ENCODE data around the gene NAP1L1.

The NAP1L1 gene, protein sequence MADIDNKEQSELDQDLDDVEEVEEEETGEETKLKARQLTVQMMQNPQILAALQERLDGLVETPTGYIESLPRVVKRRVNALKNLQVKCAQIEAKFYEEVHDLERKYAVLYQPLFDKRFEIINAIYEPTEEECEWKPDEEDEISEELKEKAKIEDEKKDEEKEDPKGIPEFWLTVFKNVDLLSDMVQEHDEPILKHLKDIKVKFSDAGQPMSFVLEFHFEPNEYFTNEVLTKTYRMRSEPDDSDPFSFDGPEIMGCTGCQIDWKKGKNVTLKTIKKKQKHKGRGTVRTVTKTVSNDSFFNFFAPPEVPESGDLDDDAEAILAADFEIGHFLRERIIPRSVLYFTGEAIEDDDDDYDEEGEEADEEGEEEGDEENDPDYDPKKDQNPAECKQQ

DNA sequence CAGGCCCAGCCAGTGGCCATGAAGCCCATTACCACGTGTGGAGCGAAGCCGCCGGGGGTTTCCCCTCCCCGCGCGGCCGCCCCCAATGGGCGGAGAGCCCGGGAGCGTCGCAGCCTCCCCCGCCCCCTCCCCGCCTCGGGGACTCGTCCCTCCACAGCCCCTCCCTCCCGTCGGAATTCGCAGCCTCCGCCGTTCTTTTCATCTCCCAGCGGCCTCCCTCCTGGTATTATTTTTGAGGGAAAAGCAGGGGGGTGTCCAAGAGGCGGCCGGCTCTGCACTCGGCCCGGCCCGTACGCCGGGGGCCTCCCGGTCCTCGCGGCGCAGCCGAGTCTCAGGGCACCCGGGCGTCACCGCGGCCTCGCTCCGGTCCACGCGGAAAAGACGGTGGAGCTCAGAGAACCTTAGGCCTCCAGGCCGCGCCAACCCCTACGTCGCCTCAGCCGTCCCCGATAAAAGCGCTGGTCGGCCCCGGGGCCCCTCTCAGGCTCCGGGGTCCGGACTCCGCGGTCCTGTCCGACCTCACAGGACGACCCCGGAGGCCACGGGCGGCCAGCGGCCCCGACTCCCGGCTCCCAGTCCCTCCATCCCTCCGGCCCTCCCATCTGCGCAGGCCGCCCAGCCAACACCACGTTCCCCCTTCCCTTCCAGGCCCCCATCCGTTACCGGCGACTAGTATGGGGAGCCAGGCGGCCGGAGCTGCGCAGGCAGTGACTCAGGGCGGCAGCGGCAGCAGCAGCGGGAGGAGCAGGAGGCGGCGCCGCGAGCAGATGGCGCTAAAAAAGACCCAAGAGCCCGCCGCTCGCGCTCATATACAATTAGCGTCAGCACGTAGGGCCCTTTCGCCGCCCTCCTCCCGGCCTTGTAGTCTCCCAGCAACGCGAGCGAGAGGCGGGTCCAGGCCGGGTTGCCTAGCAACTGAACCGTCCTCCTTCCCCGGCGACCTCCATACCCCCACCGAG is at the start of gene NAP1L1:
TSS of gene NAP1L1 (minus strand) at position 782 of the 959 bp plus-strand sequence. CDS start 10,466 bp downstream, outside the sequence.
- Mint-ChIP-seq H3K27ac (peak within 1 kb of the TSS; percentile 99), H3K9me3 (no peaks in the 10 kb centered on the region), H3K4me3 (peak within 1 kb of the TSS; percentile 95), H3K27me3 (ENCODE audit: low read depth) (no peaks in the 10 kb centered on the region), H3K4me1 (ENCODE audit: low read depth) (peaks cover 41% of the 10 kb centered on the region), H3K36me3 (ENCODE audit: low read depth) (peaks cover 25% of the 10 kb centered on the region)
- DNase-seq (ENCODE audit: low spot score) = peak; percentile 96

GRCh38 chr12:76127588-76127987 is 43.1 kb upstream of the NAP1L1 start:
- no peak for DNase-seq (ENCODE audit: low spot score)
- no peaks in the 10 kb centered on the region for H3K36me3 Mint-ChIP-seq (ENCODE audit: low read depth)
- H3K27ac Mint-ChIP-seq = no peak overlapping the region
- no peak overlapping the region for H3K4me3 Mint-ChIP-seq
- H3K9me3 Mint-ChIP-seq = no peaks in the 10 kb centered on the region
- H3K4me1 Mint-ChIP-seq (ENCODE audit: low read depth) = no peaks in the 10 kb centered on the region
- H3K27me3 Mint-ChIP-seq (ENCODE audit: low read depth) = peaks cover 5% of the 10 kb centered on the region

GRCh38 chr12:76124456-76124855 is 40.0 kb upstream of the NAP1L1 start:
- H3K4me1 Mint-ChIP-seq (ENCODE audit: low read depth) = no peaks in the 10 kb centered on the region
- peaks cover 2% of the 10 kb centered on the region for H3K27me3 Mint-ChIP-seq (ENCODE audit: low read depth)
- no peaks in the 10 kb centered on the region for H3K36me3 Mint-ChIP-seq (ENCODE audit: low read depth)
- DNase-seq (ENCODE audit: low spot score) = no peak
- H3K9me3 Mint-ChIP-seq = no peaks in the 10 kb centered on the region
- no peak overlapping the region for H3K27ac Mint-ChIP-seq
- H3K4me3 Mint-ChIP-seq = no peak overlapping the region

- Mint-ChIP-seq H3K4me1 (ENCODE audit: low read depth) (no peaks in the 10 kb centered on the region), H3K27ac (no peak overlapping the region), H3K9me3 (no peaks in the 10 kb centered on the region), H3K27me3 (ENCODE audit: low read depth) (peaks cover 2% of the 10 kb centered on the region), H3K4me3 (no peak overlapping the region), H3K36me3 (ENCODE audit: low read depth) (no peaks in the 10 kb centered on the region)
- DNase-seq (ENCODE audit: low spot score) = no peak
Measured at GRCh38 chr12:76123259-76124212, 39.1 kb upstream of the NAP1L1 start.

GRCh38 chr12:76119887-76120286 is 35.4 kb upstream of the NAP1L1 start:
- DNase-seq (ENCODE audit: low spot score) = no peak
- Mint-ChIP-seq H3K27me3 (ENCODE audit: low read depth) (no peaks in the 10 kb centered on the region), H3K4me3 (no peak overlapping the region), H3K9me3 (no peaks in the 10 kb centered on the region), H3K4me1 (ENCODE audit: low read depth) (no peaks in the 10 kb centered on the region), H3K27ac (no peak overlapping the region), H3K36me3 (ENCODE audit: low read depth) (no peaks in the 10 kb centered on the region)

GRCh38 chr12:76117751-76118150 is 33.3 kb upstream of the NAP1L1 start:
- peaks cover 10% of the 10 kb centered on the region for H3K27me3 Mint-ChIP-seq (ENCODE audit: low read depth)
- H3K4me1 Mint-ChIP-seq (ENCODE audit: low read depth) = no peaks in the 10 kb centered on the region
- no peak overlapping the region for H3K27ac Mint-ChIP-seq
- H3K9me3 Mint-ChIP-seq = no peaks in the 10 kb centered on the region
- H3K4me3 Mint-ChIP-seq = no peak overlapping the region
- no peaks in the 10 kb centered on the region for H3K36me3 Mint-ChIP-seq (ENCODE audit: low read depth)
- no peak for DNase-seq (ENCODE audit: low spot score)

DNA sequence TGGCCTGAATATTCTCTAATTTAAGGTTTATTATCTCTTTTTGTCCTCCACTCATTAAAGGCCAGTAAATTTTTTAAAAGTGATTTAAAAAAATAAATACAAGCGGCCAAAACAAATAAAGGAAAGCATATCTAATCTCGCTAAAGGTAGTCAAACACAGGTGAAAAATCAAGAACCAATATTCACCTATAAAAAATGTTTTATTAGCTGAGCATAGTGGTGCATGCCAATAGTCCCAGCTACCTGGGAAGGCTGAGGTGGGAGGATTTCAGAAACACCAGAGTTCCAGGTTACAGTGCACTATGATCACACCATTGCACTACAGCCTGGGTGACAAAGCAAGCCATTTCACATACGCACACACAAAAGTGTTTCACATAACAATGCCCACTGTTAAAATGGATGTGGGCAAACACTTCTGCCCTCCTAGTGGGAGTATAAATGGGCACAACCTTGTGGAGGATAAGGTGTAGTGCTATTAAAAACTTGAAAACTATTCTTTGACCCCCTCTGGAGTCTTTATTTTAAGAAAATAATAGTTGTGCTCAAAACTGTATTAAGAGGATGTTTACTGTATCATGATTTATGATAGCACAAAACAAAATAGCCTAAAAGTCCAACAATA is 32.7 kb upstream of the NAP1L1 start:
- Mint-ChIP-seq H3K4me1 (ENCODE audit: low read depth) (no peaks in the 10 kb centered on the region), H3K27ac (no peak overlapping the region), H3K4me3 (no peak overlapping the region)

GRCh38 chr12:76113800-76114757 is 29.6 kb upstream of the NAP1L1 start:
- Mint-ChIP-seq H3K27me3 (ENCODE audit: low read depth) (peaks cover 21% of the 10 kb centered on the region), H3K27ac (no peak overlapping the region), H3K36me3 (ENCODE audit: low read depth) (no peaks in the 10 kb centered on the region), H3K4me3 (no peak overlapping the region), H3K9me3 (no peaks in the 10 kb centered on the region), H3K4me1 (ENCODE audit: low read depth) (no peaks in the 10 kb centered on the region)
- no peak for DNase-seq (ENCODE audit: low spot score)

More for the DNA sequence above, 32.7 kb upstream of the NAP1L1 start:
- Mint-ChIP-seq H3K9me3 (no peaks in the 10 kb centered on the region), H3K36me3 (ENCODE audit: low read depth) (no peaks in the 10 kb centered on the region), H3K27me3 (ENCODE audit: low read depth) (peaks cover 12% of the 10 kb centered on the region)
- no peak for DNase-seq (ENCODE audit: low spot score)

DNA sequence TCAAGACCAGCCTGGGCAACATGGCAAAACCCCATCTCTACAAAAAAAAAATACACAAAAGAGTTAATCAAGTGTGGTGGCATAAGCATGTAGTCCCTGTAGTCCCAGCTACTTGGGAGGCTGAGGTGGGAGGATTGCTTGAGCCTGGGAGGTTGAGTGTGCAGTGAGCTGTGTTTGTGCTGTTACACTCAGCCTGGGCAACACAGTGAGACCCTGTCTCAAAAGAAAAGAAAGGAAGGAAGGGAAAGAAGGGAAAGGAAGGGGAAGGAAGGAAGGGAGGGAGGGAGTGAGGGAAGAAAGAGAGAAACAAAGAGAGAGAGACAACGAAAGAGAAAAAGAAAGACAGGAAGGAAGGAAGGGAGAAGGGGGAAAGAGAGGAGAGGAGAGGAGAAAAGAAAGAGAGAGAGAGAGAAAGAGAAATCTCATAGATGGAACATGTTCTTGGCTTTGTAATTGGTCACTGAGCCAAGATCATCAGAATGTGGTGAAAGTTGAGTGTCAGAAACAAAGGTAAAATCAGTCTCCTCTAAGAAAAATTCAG is 26.8 kb upstream of the NAP1L1 start:
- Mint-ChIP-seq H3K27ac (peak overlapping the region; percentile 45), H3K27me3 (ENCODE audit: low read depth) (peaks cover 24% of the 10 kb centered on the region), H3K9me3 (no peaks in the 10 kb centered on the region), H3K4me1 (ENCODE audit: low read depth) (no peaks in the 10 kb centered on the region), H3K36me3 (ENCODE audit: low read depth) (no peaks in the 10 kb centered on the region), H3K4me3 (no peak overlapping the region)
- DNase-seq (ENCODE audit: low spot score) = no peak

DNA sequence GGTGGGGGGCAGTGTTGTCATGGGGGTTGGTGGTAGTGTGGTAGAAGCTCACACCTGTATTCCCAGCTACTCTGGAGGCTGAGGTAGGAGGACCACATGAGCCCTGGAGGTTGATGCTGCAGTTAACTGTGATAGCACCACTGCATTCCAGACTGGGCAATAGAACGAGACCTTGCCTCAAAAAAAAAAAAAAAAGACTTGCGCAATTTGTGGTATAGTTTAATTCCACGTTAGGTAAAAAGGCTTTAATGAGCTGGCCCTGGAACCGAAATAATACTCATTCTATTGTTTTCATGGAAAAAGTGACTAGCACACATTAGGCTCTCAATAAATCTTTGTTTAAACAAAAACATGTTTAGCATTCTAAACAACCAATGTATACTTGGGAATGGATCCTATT is 25.4 kb upstream of the NAP1L1 start:
- Mint-ChIP-seq H3K9me3 (no peaks in the 10 kb centered on the region), H3K27me3 (ENCODE audit: low read depth) (peaks cover 24% of the 10 kb centered on the region)

DNA sequence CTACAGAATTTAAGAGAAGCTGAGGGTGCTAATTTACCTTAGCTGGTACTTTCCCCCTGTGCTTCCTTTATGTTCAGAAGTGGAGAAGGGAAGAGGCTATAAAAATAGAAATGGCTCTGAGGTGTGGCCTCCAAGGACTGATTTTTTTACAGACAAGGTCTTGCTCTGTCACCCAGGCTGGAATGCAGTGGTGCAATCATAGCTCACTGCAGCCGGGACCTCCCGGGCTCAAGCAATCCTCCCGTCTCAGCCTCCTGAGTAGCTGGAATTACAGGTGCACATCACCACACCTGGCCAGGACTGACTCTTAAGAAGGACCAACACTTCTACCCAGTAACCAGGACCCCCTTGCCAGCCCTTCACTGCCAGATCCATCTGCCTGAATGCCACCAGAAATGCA is 23.9 kb upstream of the NAP1L1 start:
- no peak for DNase-seq (ENCODE audit: low spot score)
- Mint-ChIP-seq H3K27ac (no peak overlapping the region), H3K27me3 (ENCODE audit: low read depth) (peaks cover 19% of the 10 kb centered on the region), H3K9me3 (no peaks in the 10 kb centered on the region), H3K4me1 (ENCODE audit: low read depth) (no peaks in the 10 kb centered on the region), H3K36me3 (ENCODE audit: low read depth) (no peaks in the 10 kb centered on the region), H3K4me3 (no peak overlapping the region)

More for the DNA sequence above, 25.4 kb upstream of the NAP1L1 start:
- H3K36me3 Mint-ChIP-seq (ENCODE audit: low read depth) = no peaks in the 10 kb centered on the region
- no peak overlapping the region for H3K4me3 Mint-ChIP-seq
- H3K27ac Mint-ChIP-seq = no peak overlapping the region
- H3K4me1 Mint-ChIP-seq (ENCODE audit: low read depth) = no peaks in the 10 kb centered on the region
- DNase-seq (ENCODE audit: low spot score) = no peak

- Mint-ChIP-seq H3K4me3 (no peak overlapping the region), H3K4me1 (ENCODE audit: low read depth) (no peaks in the 10 kb centered on the region), H3K27ac (no peak overlapping the region), H3K9me3 (no peaks in the 10 kb centered on the region), H3K27me3 (ENCODE audit: low read depth) (peaks cover 21% of the 10 kb centered on the region), H3K36me3 (ENCODE audit: low read depth) (no peaks in the 10 kb centered on the region)
- DNase-seq (ENCODE audit: low spot score) = no peak
Measured at GRCh38 chr12:76106631-76107030, 22.1 kb upstream of the NAP1L1 start.

All from T-helper 2 cell treated with Interferon-gamma antibody and Interleukin-4, amounts not matched to agents 5 μg/mL and 100 μg/mL, for 36 hours (primary cell).